Fibroblast of gingiva (primary cell): ENCODE measurements around the gene UBXN2A.

ENCODE experiments used
- DNase-seq: peaks from one replicate; pipeline ENCODE4 v3.0.0-alpha.2; 2011; ENCODE audit warnings: low read depth

UBXN2A gene

GRCh38 chr2:24046930-24047702 is 106.9 kb downstream of the UBXN2A start, which contains the start of gene WDCP:
Gene WDCP, minus strand, starts transcription at chr2:24047391. Its CDS starts 7,897 bp downstream, at chr2:24039494.
- peak; percentile 98 for DNase-seq

GRCh38 chr2:24047703-24048033 is 107.4 kb downstream of the UBXN2A start:
- no peak for DNase-seq

GRCh38 chr2:24048769-24049484 is 108.7 kb downstream of the UBXN2A start:
- no peak for DNase-seq

- peak; percentile 21 for DNase-seq
Measured at GRCh38 chr2:24049485-24050021, 109.3 kb downstream of the UBXN2A start, which contains the start of gene FKBP1B. Gene FKBP1B, plus strand, starts transcription at chr2:24049741. Its CDS starts 109 bp downstream, at chr2:24049850.

GRCh38 chr2:24050041-24050979 is 110.0 kb downstream of the UBXN2A start:
- no peak for DNase-seq

- DNase-seq, result no peak
Measured at GRCh38 chr2:24051833-24052232, 111.6 kb downstream of the UBXN2A start.

- no peak for DNase-seq
Measured at GRCh38 chr2:24052951-24053350, 112.7 kb downstream of the UBXN2A start.
